ENCODE results near the gene AP1B1. TPM values are rescaled to one million over a fixed set of nuclear protein-coding genes. Genes with fewer than 3 reads are reported as not detected.
A peak's percentile ranks its signal among the peaks of the same experiment; 100 is the strongest.
"Not testable (repeated sequence)": the region's sequence is repeated elsewhere in the genome, so short reads cannot be mapped to it uniquely, and the experiment has no call there.

AP1B1 gene
- total RNA-seq, 1 donor from 2014 or later: 77.9 TPM

GRCh38 chr22:29375398-29376076 lies 12.8 kb downstream of the AP1B1 start:
- peak overlapping the region; percentile 77 for H3K27ac Mint-ChIP-seq (ENCODE audit: unreplicated experiment)
- H3K27me3 Mint-ChIP-seq (ENCODE audit: unreplicated experiment): peaks cover 1% of the 10 kb centered on the region
- no peak overlapping the region for H3K4me3 Mint-ChIP-seq (ENCODE audit: unreplicated experiment)
- no peak for TF ChIP-seq CTCF (IDR thresholded peaks at IDR 0.05; ENCODE audit: partially characterized antibody, unreplicated experiment)
- no peak for DNase-seq
- H3K9me3 Mint-ChIP-seq (ENCODE audit: unreplicated experiment): peaks cover 4% of the 10 kb centered on the region
- H3K36me3 Mint-ChIP-seq (ENCODE audit: unreplicated experiment): peaks cover 8% of the 10 kb centered on the region
- peaks cover 21% of the 10 kb centered on the region for H3K4me1 Mint-ChIP-seq (ENCODE audit: low read depth, unreplicated experiment)

GRCh38 chr22:29374806-29375205 lies 13.6 kb downstream of the AP1B1 start:
- H3K36me3 Mint-ChIP-seq (ENCODE audit: unreplicated experiment); H3K4me3 Mint-ChIP-seq (ENCODE audit: unreplicated experiment); DNase-seq; H3K27me3 Mint-ChIP-seq (ENCODE audit: unreplicated experiment); H3K27ac Mint-ChIP-seq (ENCODE audit: unreplicated experiment); H3K9me3 Mint-ChIP-seq (ENCODE audit: unreplicated experiment): not testable (repeated sequence)
- peaks cover 23% of the 10 kb centered on the region for H3K4me1 Mint-ChIP-seq (ENCODE audit: low read depth, unreplicated experiment)

GRCh38 chr22:29374401-29374800 lies 14.0 kb downstream of the AP1B1 start:
- no peak overlapping the region for H3K4me3 Mint-ChIP-seq (ENCODE audit: unreplicated experiment)
- peaks cover 8% of the 10 kb centered on the region for H3K36me3 Mint-ChIP-seq (ENCODE audit: unreplicated experiment)
- H3K9me3 Mint-ChIP-seq (ENCODE audit: unreplicated experiment): no peaks in the 10 kb centered on the region
- H3K27me3 Mint-ChIP-seq (ENCODE audit: unreplicated experiment): no peaks in the 10 kb centered on the region
- H3K27ac Mint-ChIP-seq (ENCODE audit: unreplicated experiment): no peak overlapping the region
- no peak for DNase-seq
- TF ChIP-seq CTCF (IDR thresholded peaks at IDR 0.05; ENCODE audit: partially characterized antibody, unreplicated experiment): no peak
- peaks cover 25% of the 10 kb centered on the region for H3K4me1 Mint-ChIP-seq (ENCODE audit: low read depth, unreplicated experiment)

GRCh38 chr22:29370537-29370936 lies 17.8 kb downstream of the AP1B1 start:
- Mint-ChIP-seq H3K4me1 (ENCODE audit: low read depth, unreplicated experiment) (peaks cover 25% of the 10 kb centered on the region), H3K9me3 (ENCODE audit: unreplicated experiment) (peaks cover 1% of the 10 kb centered on the region), H3K36me3 (ENCODE audit: unreplicated experiment) (no peaks in the 10 kb centered on the region), H3K4me3 (ENCODE audit: unreplicated experiment) (peak overlapping the region; percentile 52), H3K27ac (ENCODE audit: unreplicated experiment) (peak overlapping the region; percentile 82), H3K27me3 (ENCODE audit: unreplicated experiment) (no peaks in the 10 kb centered on the region)
- no peak for TF ChIP-seq CTCF (IDR thresholded peaks at IDR 0.05; ENCODE audit: partially characterized antibody, unreplicated experiment)
- DNase-seq: peak; percentile 40

GRCh38 chr22:29369460-29369859 lies 18.9 kb downstream of the AP1B1 start:
- no peaks in the 10 kb centered on the region for H3K27me3 Mint-ChIP-seq (ENCODE audit: unreplicated experiment)
- H3K4me3 Mint-ChIP-seq (ENCODE audit: unreplicated experiment): peak overlapping the region; percentile 47
- peak overlapping the region; percentile 82 for H3K27ac Mint-ChIP-seq (ENCODE audit: unreplicated experiment)
- DNase-seq: no peak
- H3K4me1 Mint-ChIP-seq (ENCODE audit: low read depth, unreplicated experiment): peaks cover 24% of the 10 kb centered on the region
- no peak for TF ChIP-seq CTCF (IDR thresholded peaks at IDR 0.05; ENCODE audit: partially characterized antibody, unreplicated experiment)
- H3K9me3 Mint-ChIP-seq (ENCODE audit: unreplicated experiment): peaks cover 1% of the 10 kb centered on the region
- H3K36me3 Mint-ChIP-seq (ENCODE audit: unreplicated experiment): no peaks in the 10 kb centered on the region

Measured in glutamatergic neuron (in vitro differentiated cells).